Transverse colon (tissue), 4 donors: ENCODE results near the gene STYXL2.

ENCODE experiments used
- CTCF ChIP-seq, 5 experiments: fragments of 200-600 bp in 3 of 5; fragments of 450-650 bp in 2 of 5; sonication (generic) in 3 of 5; IDR thresholded peaks; 1 replicate in 2 of 5; 2 replicates in 3 of 5; pipeline ENCODE4 v1.5.1; 2016 to 2017; ENCODE audit warnings: antibody characterized with exemption in 5 of 5, inconsistent platforms in 3 of 5, mild to moderate bottlenecking in 2 of 5, moderate library complexity in 1 of 5
- POLR2A ChIP-seq: fragments of 450-650 bp; IDR thresholded peaks from one replicate; pipeline ENCODE4 v1.6.1; 2016; ENCODE audit warnings: antibody characterized with exemption, mild to moderate bottlenecking, moderate library complexity
- POLR2AphosphoS5 ChIP-seq, 3 donors: sonication (generic); formaldehyde crosslinking; IDR thresholded peaks; one replicate each; pipeline ENCODE4 v1.6.1; 2016; ENCODE audit warnings: antibody characterized with exemption in 3 of 3

GRCh38 chr1:167094690-167095089, 815 bp downstream of the STYXL2 start:
- TF ChIP-seq POLR2A: no peak
- no peak for TF ChIP-seq CTCF (IDR thresholded peaks at IDR 0.05)
- no peak for TF ChIP-seq POLR2AphosphoS5 (IDR thresholded peaks at IDR 0.05)
